Activated naive CD4-positive, alpha-beta T cell treated with Interleukin-2 at 50 U/mL for 16 hours (primary cell): ENCODE results near the gene AFMID.

Source experiments
- DNase-seq: peaks from one replicate; pipeline ENCODE4 v3.0.0-alpha.2; 2020

Gene AFMID

DNA sequence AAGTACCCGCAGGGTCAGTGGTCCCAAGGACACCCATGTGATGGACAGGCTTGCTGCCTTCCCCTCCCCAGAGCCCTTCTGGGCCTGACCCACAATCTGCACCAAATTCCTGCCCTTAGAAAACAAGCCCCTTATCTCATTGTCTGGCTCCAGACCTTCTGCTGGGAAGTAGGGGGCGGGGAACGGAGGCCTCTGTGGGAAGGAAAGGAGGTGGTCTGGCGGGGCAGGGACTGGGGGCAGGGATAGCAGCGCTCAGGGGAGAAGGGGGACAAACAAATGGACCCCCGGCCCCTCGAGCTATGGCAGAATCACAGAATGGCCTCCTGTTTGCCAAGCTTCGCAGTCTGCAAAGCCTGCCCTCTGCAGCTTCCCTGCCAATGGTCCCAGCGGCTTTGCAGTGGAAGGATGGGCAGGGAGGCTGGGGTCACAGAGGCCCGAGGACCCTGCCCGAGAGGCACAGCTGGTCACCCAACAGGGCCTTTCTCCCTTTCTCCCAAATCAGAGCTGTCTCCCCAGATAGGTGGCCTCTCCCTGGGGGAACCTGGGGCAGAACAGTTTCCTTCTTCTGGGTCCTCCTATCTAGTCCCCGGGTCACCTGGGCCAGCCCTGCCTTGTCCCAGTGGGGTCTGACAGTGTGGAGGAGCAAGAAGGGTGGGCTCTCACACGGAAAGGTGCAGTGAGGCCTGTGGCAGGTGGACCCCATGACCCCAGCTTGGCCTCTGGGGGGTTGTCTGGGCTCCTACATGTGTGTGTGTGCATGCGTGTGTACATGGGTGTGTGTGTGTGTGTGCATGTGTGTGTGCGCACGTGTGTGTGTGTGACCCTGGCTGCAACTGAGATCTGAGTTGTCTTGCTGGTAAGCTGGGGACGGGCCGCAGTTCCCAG lies 69.8 kb downstream of the AFMID start:
- no peak for DNase-seq
